Measurements from ENCODE around the gene EIF4A3. TPM values are rescaled to one million over a fixed set of nuclear protein-coding genes. Genes with fewer than 3 reads are reported as not detected.

Gene EIF4A3
- total and polyA plus RNA-seq, 9 of the 15 experiments (the other 6 are each of a cell fraction or from before 2014, with no cell fraction given) = 62.7 to 171 (median 127) TPM

- TF ChIP-seq TSHZ1 (CRISPR knock-in tag; IDR thresholded peaks at IDR 0.05) = no peak
- no peak for TF ChIP-seq BMI1 (IDR thresholded peaks at IDR 0.05; ENCODE audit: low read length)
- TF ChIP-seq CBX3 (IDR thresholded peaks at IDR 0.05; ENCODE audit: borderline replicate concordance in 1 of 2, low read length in 2 of 2) = no peak
- no peak for TF ChIP-seq BRCA1 (IDR thresholded peaks at IDR 0.05)
- TF ChIP-seq BRCA1 (CRISPR knock-in tag; IDR thresholded peaks at IDR 0.05) = no peak
- no peak for TF ChIP-seq ZFP1 (CRISPR knock-in tag; IDR thresholded peaks at IDR 0.05)
- TF ChIP-seq ZNF561 (CRISPR knock-in tag; conservative IDR thresholded peaks at IDR 0.05) = no peak
- TF ChIP-seq ZNF696 (CRISPR knock-in tag; conservative IDR thresholded peaks at IDR 0.05) = no peak
- no peak for TF ChIP-seq ZNF398 (CRISPR knock-in tag; IDR thresholded peaks at IDR 0.05)
- TF ChIP-seq HIVEP1 (CRISPR knock-in tag; IDR thresholded peaks at IDR 0.05) = no peak
- TF ChIP-seq CBX5 (IDR thresholded peaks at IDR 0.05; ENCODE audit: borderline replicate concordance, low read depth) = no peak
- TF ChIP-seq ZNF354B (CRISPR knock-in tag; IDR thresholded peaks at IDR 0.05) = no peak
- no peak for TF ChIP-seq KLF13 (tag; IDR thresholded peaks at IDR 0.05; ENCODE audit: borderline replicate concordance, low read depth)
- TF ChIP-seq ZNF717 (CRISPR knock-in tag; IDR thresholded peaks at IDR 0.05) = no peak
- TF ChIP-seq SMAD4 (CRISPR knock-in tag; conservative IDR thresholded peaks at IDR 0.05) = peak; percentile 33; the same call in 1 of the 2 replicates
- no peak for TF ChIP-seq ZNF253 (CRISPR knock-in tag; conservative IDR thresholded peaks at IDR 0.05)
- TF ChIP-seq ZBTB7A (IDR thresholded peaks at IDR 0.05; ENCODE audit: borderline replicate concordance, control insufficient read depth, low read depth, low read length) = no peak
- no peak for TF ChIP-seq GATA2 (CRISPR knock-in tag; IDR thresholded peaks at IDR 0.05)
- no peak for TF ChIP-seq MNT (conservative IDR thresholded peaks at IDR 0.05)
- no peak for TF ChIP-seq EHMT2 (IDR thresholded peaks at IDR 0.05)
- TF ChIP-seq E2F5 (CRISPR knock-in tag; IDR thresholded peaks at IDR 0.05) = no peak
Observed at GRCh38 chr17:80195671-80196529, 49.0 kb upstream of the EIF4A3 start (continued).
